Calu3 (cell line): ENCODE data around the gene NEDD4L. TPM values are rescaled to one million over a fixed set of nuclear protein-coding genes. Genes with fewer than 3 reads are reported as not detected.

Experiments
- BruUV-seq: library from RNA; stranded (reverse); fragments of 400-500 nt; replicated peaks from 2 replicates; lab custom pipeline; 2021; lab: Mats Ljungman, UMichigan
- CTCF ChIA-PET: fragments of 300-600 bp; sonication (Branson Sonifier 250); formaldehyde crosslinking; loops from one replicate; lab custom pipeline; 2022; ENCODE audit warnings: antibody characterized with exemption; lab: Charles Lee
- DNase-seq: peaks from one replicate; pipeline ENCODE4 v3.0.0; 2022
- H3K27ac Mint-ChIP-seq: one replicate; pipeline ENCODE4 v1.8.0; 2022; ENCODE audit warnings: mixed read lengths; ENCODE audit not compliant: unreplicated experiment
- H3K27me3 Mint-ChIP-seq: one replicate; pipeline ENCODE4 v1.8.0; 2022; ENCODE audit warnings: mixed read lengths; ENCODE audit not compliant: unreplicated experiment
- H3K36me3 Mint-ChIP-seq: one replicate; pipeline ENCODE4 v1.8.0; 2022; ENCODE audit warnings: mild to moderate bottlenecking, moderate library complexity, mixed read lengths; ENCODE audit not compliant: insufficient read depth, unreplicated experiment
- H3K4me1 Mint-ChIP-seq: one replicate; pipeline ENCODE4 v1.8.0; 2022; ENCODE audit warnings: mild to moderate bottlenecking, low read depth, mixed read lengths; ENCODE audit not compliant: unreplicated experiment
- H3K4me3 Mint-ChIP-seq: one replicate; pipeline ENCODE4 v1.8.0; 2022; ENCODE audit warnings: mild to moderate bottlenecking, low read depth, moderate library complexity, mixed read lengths; ENCODE audit not compliant: unreplicated experiment
- H3K9me3 Mint-ChIP-seq: one replicate; pipeline ENCODE4 v1.8.0; 2022; ENCODE audit warnings: low read depth, mixed read lengths; ENCODE audit not compliant: unreplicated experiment
- CTCF ChIP-seq: fragments of 200-600 bp; IDR thresholded peaks from one replicate; pipeline ENCODE4 v1.8.0; 2022; ENCODE audit warnings: antibody characterized with exemption; ENCODE audit not compliant: unreplicated experiment
- intact Hi-C: fragments of 100-400 bp; cut with micrococcal nuclease; formaldehyde crosslinking; loops from one replicate; pipeline ENCODE4 v1.10.0; 2022; ENCODE audit not compliant: unreplicated experiment
- total RNA-seq: library from RNA; stranded (reverse); gene quantifications from 2 replicates; pipeline ENCODE4 v1.2.3, GENCODE V29; 2022

The NEDD4L gene
- total RNA-seq, 1 experiment from 2014 or later: 213 TPM

DNA sequence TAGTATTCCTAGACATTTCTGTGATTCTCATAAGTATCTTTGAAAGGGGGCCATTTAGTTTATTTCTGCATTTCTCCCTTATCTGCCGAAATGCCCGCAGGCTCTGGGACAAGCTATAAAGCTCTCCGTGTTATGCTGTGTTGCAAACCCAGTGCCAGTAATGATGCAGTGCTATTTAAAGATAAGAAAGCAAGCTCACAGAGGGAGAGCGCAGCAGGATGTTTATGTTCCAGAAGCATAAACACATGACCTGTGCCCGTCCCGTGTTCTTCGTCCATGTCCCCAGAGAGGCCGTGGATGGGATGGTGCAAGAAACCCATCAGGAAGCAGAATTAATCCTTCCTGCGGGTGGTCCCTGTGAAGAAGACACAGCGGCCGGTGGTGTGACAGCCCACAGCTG is 99.4 kb downstream of the NEDD4L start:
- H3K9me3 Mint-ChIP-seq: no peaks in the 10 kb centered on the region
- no peak for TF ChIP-seq CTCF
- intact Hi-C loops: no loop called here
- peaks cover 5% of the 10 kb centered on the region for H3K36me3 Mint-ChIP-seq
- H3K27ac Mint-ChIP-seq: no peak overlapping the region
- no peak overlapping the region for H3K4me3 Mint-ChIP-seq
- no peaks in the 10 kb centered on the region for H3K27me3 Mint-ChIP-seq
- peaks cover 49% of the 10 kb centered on the region for H3K4me1 Mint-ChIP-seq
- CTCF ChIA-PET: no interaction called here
- BruUV-seq: no TSS peak
- DNase-seq: no peak

GRCh38 chr18:58144106-58144505 is 100.1 kb downstream of the NEDD4L start:
- Mint-ChIP-seq H3K27me3 (no peaks in the 10 kb centered on the region), H3K27ac (no peak overlapping the region), H3K36me3 (peaks cover 5% of the 10 kb centered on the region), H3K9me3 (no peaks in the 10 kb centered on the region), H3K4me1 (peaks cover 49% of the 10 kb centered on the region), H3K4me3 (no peak overlapping the region)
- intact Hi-C loops: no loop called here
- BruUV-seq: no TSS peak
- CTCF ChIA-PET: no interaction called here
- no peak for TF ChIP-seq CTCF
- no peak for DNase-seq

DNA sequence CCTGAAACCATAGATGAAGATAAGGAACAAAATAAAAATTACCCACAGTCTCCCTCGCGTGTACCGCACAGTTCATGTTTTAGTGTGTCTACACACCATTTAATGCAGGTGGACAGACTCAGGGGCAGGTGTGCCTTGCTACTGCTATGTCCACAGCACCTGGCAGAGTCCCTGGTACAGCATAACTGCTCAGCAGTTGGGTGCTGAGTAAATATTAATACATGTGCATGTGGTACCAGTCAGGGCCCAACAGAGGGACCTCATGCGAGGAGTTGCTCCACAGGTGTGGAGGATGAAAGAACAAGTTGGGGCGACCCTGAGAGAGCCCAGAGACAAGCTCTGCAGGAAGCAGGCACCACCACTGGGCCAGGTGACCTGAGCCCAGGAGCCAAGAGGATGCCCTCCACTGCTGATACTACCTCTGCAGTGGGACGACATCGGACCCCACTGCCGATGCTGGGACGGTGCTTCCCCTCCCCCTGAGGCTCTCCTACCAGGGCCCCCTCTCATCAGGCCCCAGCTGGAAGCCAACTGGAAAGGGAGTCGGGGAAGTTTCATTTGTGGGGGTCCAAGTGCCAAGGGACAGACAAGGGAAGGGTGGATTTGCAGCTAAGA is 100.8 kb downstream of the NEDD4L start:
- no peak for DNase-seq
- intact Hi-C loops: no loop called here
- H3K27ac Mint-ChIP-seq: no peak overlapping the region
- H3K9me3 Mint-ChIP-seq: no peaks in the 10 kb centered on the region
- CTCF ChIA-PET: no interaction called here
- TF ChIP-seq CTCF: no peak
- peaks cover 49% of the 10 kb centered on the region for H3K4me1 Mint-ChIP-seq
- no peaks in the 10 kb centered on the region for H3K27me3 Mint-ChIP-seq
- no TSS peak for BruUV-seq
- H3K36me3 Mint-ChIP-seq: peaks cover 5% of the 10 kb centered on the region
- no peak overlapping the region for H3K4me3 Mint-ChIP-seq

DNA sequence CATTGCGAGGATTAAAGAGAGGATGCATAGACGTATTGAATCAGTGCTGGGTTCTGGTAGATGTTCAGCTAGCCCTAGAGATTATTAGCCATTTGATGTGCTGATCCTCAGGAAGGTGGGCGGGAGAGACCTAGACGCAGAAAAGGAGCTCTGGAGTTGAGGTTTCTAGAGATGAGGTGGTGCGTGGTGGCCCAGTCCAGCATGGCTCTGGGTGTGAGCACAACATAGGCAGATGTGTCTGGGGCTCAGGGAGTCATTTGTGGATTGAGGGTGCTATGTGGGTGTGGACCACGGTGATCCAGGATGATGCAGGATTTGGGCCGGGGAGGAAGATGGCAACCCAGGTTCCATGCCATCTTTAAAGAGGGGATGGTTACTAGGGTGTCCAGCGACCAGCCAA is 102.1 kb downstream of the NEDD4L start:
- no peaks in the 10 kb centered on the region for H3K9me3 Mint-ChIP-seq
- TF ChIP-seq CTCF: no peak
- CTCF ChIA-PET: interaction anchor here (1.4 kb wide), 1 partner anchor 17 kb away, joined by 3 read pairs; no protein-coding TSS in a partner anchor
- peaks cover 5% of the 10 kb centered on the region for H3K36me3 Mint-ChIP-seq
- peaks cover 42% of the 10 kb centered on the region for H3K4me1 Mint-ChIP-seq
- no peak overlapping the region for H3K4me3 Mint-ChIP-seq
- no peak for DNase-seq
- H3K27ac Mint-ChIP-seq: no peak overlapping the region
- no peaks in the 10 kb centered on the region for H3K27me3 Mint-ChIP-seq
- no TSS peak for BruUV-seq
- intact Hi-C loops: no loop called here
